ENCODE results near the gene PRPF18. TPM values are rescaled to one million over a fixed set of nuclear protein-coding genes. Genes with fewer than 3 reads are reported as not detected.

The PRPF18 gene
- total and polyA plus RNA-seq, 9 donors = 13.0 to 22.4 (median 18.2) TPM

DNA sequence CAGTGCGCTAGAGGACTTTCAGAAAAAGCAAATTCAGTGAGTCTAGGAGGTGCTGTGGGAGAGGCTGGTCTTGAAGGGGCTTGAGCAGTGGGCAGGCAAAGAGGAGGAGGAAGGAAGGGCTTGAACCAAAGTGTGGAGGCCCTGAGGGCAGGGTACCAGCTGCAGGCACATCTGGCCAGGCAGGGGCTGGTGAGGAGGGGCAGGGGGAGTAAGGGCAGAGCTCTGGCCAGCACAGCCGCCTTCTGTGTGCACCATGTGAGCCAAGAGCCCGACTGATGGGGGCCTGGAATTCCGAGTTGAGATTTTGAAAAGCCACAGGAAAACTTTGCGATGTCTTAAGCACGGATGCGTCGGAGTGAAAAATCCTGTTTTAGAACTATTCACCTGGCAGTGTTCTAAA is 74.5 kb downstream of the PRPF18 start:
- 27 to 41% (median 40%) methylated on average over 8 of the region's 8 CpGs for WGBS, 3 donors
- H3K4me1 ChIP-seq (ENCODE audit: insufficient read depth) = peaks cover 1% of the 10 kb centered on the region
- intact Hi-C loops (cut with DNase I) = loop anchor here (2.0 to 5.0 kb wide), 4 partner anchors 114 to 118 kb away; no protein-coding TSS in a partner anchor
- no peak for DNase-seq
- H3K27me3 ChIP-seq = no peaks in the 10 kb centered on the region
- no peaks in the 10 kb centered on the region for H3K36me3 ChIP-seq
- no peak overlapping the region for H3K4me3 ChIP-seq
- H3K9me3 ChIP-seq = no peaks in the 10 kb centered on the region
- H3K27ac ChIP-seq = no peak overlapping the region
- TF ChIP-seq, protein P1, sequence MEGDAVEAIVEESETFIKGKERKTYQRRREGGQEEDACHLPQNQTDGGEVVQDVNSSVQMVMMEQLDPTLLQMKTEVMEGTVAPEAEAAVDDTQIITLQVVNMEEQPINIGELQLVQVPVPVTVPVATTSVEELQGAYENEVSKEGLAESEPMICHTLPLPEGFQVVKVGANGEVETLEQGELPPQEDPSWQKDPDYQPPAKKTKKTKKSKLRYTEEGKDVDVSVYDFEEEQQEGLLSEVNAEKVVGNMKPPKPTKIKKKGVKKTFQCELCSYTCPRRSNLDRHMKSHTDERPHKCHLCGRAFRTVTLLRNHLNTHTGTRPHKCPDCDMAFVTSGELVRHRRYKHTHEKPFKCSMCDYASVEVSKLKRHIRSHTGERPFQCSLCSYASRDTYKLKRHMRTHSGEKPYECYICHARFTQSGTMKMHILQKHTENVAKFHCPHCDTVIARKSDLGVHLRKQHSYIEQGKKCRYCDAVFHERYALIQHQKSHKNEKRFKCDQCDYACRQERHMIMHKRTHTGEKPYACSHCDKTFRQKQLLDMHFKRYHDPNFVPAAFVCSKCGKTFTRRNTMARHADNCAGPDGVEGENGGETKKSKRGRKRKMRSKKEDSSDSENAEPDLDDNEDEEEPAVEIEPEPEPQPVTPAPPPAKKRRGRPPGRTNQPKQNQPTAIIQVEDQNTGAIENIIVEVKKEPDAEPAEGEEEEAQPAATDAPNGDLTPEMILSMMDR (IDR thresholded peaks at IDR 0.05) = no peak
- TF ChIP-seq POLR2A (IDR thresholded peaks at IDR 0.05) = no peak
- no peak for TF ChIP-seq EP300 (IDR thresholded peaks at IDR 0.05)

DNA sequence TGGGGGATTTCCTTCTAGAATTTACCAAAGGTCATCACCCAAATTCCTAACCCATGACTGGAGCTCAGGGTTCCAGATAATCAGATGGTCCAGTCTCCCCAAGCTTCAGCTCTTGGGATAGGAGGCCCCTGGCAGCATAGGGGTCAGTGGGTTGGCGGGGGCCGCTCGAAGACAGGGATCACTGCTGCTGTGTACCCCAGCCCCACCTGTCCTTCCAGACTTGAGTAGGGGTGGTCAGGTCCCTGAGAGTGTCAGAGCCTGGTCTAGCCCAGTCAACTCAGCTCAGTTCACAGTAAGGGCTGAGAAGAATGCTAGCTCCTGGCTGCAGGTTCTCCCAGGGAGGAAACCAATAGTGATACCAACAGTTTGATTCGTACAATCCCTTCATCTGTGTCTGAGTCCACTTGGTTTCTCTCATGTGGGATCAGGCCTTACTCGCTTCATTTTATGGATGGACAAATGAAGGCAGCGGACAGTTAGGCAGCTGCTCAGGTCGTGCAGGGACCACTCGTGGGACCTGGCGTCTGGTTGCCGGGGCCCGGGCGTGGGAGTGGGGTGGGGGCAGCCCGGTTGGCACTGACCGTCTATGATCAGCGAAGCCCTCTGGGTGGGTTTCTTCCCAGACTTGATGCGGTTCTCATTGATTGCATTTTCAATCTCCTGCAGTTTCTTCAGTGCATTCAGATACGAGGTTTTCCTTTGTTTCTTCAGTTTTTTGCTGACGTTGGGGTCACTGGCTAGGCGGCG is 78.9 kb downstream of the PRPF18 start:
- intact Hi-C loops (cut with DNase I) = no loop called here

DNA sequence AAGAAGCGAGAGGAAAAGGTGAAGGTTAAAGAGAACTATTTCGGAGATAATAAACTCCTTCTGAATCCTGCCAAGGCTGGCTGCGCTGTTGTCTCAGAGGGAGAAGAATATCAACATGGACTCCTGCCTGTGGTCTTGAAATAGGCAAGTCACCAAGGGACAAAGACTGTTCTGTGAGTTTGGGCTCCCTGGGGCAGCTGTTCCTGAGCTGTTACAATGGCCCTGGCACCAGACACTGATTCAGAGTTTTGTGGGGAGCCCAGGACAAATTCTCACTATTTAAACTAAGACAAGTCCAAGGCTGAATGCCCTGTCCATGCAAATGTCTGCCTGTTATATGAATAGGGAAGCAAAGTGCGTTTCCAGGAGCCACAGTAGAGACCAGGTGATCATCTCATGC is 81.4 kb downstream of the PRPF18 start:
- Histone ChIP-seq H3K4me1 (ENCODE audit: insufficient read depth) (no peaks in the 10 kb centered on the region), H3K36me3 (no peaks in the 10 kb centered on the region), H3K9me3 (no peaks in the 10 kb centered on the region), H3K27me3 (no peaks in the 10 kb centered on the region), H3K27ac (no peak overlapping the region), H3K4me3 (no peak overlapping the region)
- 40 to 58% (median 48%) methylated on average over 4 of the region's 4 CpGs for WGBS, 3 donors
- no peak for DNase-seq
- intact Hi-C loops (cut with DNase I) = no loop called here
- TF ChIP-seq EP300 (IDR thresholded peaks at IDR 0.05) (no peak), POLR2A (IDR thresholded peaks at IDR 0.05) (no peak)
- TF ChIP-seq, protein P1 (IDR thresholded peaks at IDR 0.05) = no peak

More for the DNA sequence above, 78.9 kb downstream of the PRPF18 start:
- no peaks in the 10 kb centered on the region for H3K9me3 ChIP-seq
- TF ChIP-seq, protein P1 (IDR thresholded peaks at IDR 0.05) = no peak
- TF ChIP-seq EP300 (IDR thresholded peaks at IDR 0.05) = no peak
- no peak for TF ChIP-seq POLR2A (IDR thresholded peaks at IDR 0.05)
- no peaks in the 10 kb centered on the region for H3K36me3 ChIP-seq
- peaks cover 1% of the 10 kb centered on the region for H3K4me1 ChIP-seq (ENCODE audit: insufficient read depth)
- no peaks in the 10 kb centered on the region for H3K27me3 ChIP-seq
- DNase-seq = no peak
- no peak overlapping the region for H3K27ac ChIP-seq
- WGBS, 3 donors = 92 to 96% (median 95%) methylated on average over 20 of the region's 20 CpGs
- no peak overlapping the region for H3K4me3 ChIP-seq

DNA sequence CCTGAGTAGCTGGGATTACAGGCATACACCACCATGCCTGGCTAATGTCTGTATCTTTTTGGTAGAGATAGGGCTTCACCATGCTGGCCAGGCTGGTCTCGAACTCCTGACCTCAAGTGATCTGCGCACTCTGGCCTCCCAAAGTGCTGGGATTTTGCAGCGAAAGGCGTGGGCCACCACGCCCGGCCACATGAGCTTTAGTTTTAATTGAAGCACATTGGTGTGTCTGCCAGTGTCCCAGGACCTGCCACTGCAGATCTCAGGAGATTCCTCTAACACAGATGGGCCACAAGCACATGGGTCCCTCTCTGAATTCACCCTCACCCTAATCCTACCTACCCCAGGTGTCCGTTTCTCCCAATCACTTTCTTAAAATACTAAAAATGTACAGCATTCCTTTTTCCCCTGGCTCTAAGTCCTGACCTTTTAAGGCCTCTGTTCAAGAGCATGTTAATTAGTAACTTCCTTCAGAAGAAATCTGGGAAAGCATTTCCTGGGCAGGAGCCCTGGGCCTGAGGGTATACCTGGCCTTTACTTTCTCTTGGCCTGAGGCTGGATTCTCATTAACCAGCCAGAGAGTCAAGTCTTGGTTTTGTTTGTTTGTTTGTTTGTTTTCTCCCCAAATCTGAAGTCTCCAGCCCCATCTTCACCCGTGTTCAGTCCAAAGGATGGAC is 82.6 kb downstream of the PRPF18 start:
- H3K4me1 ChIP-seq (ENCODE audit: insufficient read depth) = no peaks in the 10 kb centered on the region
- no peak for TF ChIP-seq POLR2A (IDR thresholded peaks at IDR 0.05)
- TF ChIP-seq, protein P1 (IDR thresholded peaks at IDR 0.05) = no peak
- intact Hi-C loops (cut with DNase I) = no loop called here
- H3K36me3 ChIP-seq = no peaks in the 10 kb centered on the region
- no peaks in the 10 kb centered on the region for H3K27me3 ChIP-seq
- 90 to 98% (median 91%) methylated on average over 8 of the region's 8 CpGs for WGBS, 3 donors
- no peak for DNase-seq
- no peaks in the 10 kb centered on the region for H3K9me3 ChIP-seq
- H3K4me3 ChIP-seq = no peak overlapping the region
- H3K27ac ChIP-seq = no peak overlapping the region
